ENCODE measurements around the gene RFC3. TPM values are rescaled to one million over a fixed set of nuclear protein-coding genes. Genes with fewer than 3 reads are reported as not detected.
"Not testable (repeated sequence)": the region's sequence is repeated elsewhere in the genome, so short reads cannot be mapped to it uniquely, and the experiment has no call there.

The RFC3 gene
- polyA plus RNA-seq, 3 donors: 3.0 to 7.0 (median 5.2) TPM

GRCh38 chr13:33799950-33800592 lies 17.9 kb upstream of the RFC3 start:
- 34 to 39% (median 35%) methylated on average over 6 of the region's 6 CpGs for WGBS, 3 donors
- H3K27ac ChIP-seq (ENCODE audit: low read depth, low read length): no peak overlapping the region

DNA sequence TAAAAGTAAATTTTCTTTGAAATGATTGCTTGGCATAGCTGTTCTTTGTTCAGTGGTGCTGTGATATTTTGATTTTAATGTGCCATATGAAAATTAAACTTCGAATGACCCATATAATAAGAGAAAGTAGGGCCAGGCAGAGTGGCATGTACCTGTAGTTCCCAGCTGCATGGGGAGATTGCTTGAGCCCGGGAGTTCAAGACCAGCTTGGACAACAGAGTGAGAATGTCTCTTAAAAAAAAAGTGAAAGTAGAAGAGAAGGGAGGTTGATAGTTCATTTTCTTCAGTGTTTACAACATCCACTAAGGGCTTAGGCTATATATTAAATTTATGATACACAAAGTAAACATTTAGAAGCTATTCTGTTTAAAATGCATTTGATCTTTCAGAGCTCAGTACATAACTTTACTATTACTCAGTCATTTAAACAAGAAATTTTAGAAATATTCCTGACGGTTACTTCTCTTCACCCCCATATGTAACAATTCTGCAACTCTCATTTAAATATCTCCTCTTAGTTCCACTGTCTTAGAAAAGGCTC lies 17.2 kb upstream of the RFC3 start:
- 23 to 34% (median 28%) methylated on average over 3 of the region's 3 CpGs for WGBS, 3 donors
- no peak overlapping the region for H3K27ac ChIP-seq (ENCODE audit: low read depth, low read length)

DNA sequence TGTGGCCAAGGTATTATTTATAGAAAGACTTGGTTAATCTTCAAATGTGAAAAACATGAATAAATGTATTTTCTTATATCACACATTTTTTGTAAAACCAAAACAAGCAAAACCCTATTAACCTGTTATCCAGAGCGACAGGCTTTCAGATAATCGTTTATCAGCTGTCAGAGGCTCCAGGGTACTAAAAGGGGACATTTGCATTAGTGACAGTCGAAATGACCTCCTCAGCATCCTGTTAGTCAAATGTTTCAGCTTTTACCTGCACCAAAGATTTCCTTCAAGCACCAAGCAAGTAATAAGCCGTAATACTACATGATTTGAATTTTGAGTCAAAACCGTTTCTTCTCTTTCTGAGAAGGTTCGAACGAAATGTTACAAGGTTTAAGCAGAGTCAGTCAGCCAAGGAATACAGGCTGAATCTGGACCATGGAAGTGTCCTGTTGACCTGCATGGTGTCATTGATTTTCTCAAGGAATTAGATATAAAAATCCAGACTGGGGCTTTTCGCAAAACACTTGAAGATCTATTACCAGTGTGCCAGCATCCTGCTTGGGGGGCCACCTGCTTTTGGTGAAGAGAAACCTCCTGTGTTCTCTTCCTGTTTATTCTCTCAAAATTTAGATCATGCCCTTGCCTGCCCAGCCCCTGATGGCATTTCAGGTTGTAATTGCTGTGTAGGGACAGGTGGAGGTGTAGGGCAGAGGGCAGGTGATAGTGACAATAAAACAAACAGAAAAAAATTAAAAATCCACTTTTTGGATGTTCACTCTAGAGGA lies 11.3 kb upstream of the RFC3 start:
- H3K27ac ChIP-seq (ENCODE audit: low read depth, low read length): no peak overlapping the region
- WGBS, 3 donors: 69 to 78% (median 73%) methylated on average over 8 of the region's 8 CpGs

DNA sequence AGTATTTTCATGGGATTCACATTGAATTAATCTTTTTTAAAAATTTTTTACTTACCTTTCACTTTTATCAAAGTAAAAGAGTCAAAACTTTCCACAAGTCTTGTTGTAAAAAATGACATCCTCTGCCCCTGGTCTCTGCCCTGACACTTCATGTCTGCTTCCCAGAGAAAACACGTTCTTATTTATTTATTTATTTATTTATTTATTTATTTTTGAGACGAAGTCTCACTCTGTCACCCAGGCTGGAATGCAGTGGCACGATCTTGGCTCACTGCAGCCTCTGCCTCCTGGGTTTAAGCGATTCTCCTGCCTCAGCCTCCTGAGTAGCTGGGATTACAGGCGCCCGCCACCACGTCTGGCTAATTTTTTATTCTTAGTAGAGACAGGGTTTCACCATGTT lies 5.1 kb upstream of the RFC3 start:
- WGBS, 3 donors: 84 to 87% (median 85%) methylated on average over 7 of the region's 7 CpGs
- H3K27ac ChIP-seq (ENCODE audit: low read depth, low read length): not testable (repeated sequence)

DNA sequence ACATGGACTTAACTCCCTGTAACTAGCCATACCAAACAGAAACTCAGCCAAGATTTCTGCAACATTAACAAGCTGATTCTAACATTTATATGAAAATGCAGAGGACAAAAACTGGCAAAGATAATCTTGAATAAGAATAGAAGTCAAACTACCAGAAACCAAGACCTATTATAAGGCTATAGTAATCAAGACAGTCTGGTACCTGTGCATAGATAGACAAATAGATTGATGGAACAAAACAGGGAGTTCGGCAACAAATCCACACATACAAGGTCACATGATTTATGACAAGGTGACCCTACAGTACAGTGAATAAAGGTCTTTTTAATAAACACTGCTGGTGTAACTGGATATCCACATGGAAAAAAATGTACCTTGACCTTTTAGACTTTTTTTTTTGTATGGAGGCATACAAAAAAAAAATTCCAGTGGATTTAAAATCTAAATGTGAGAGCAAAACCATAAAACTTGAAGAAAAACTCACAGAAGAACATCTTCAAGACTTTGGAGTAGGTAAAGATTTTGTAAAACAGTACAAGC lies 2.9 kb upstream of the RFC3 start:
- H3K27ac ChIP-seq (ENCODE audit: low read depth, low read length): no peak overlapping the region
- WGBS, 3 donors: 24 to 62% (median 61%) methylated on average over 1 of the region's 1 CpG

- H3K27ac ChIP-seq (ENCODE audit: low read depth, low read length): no peak overlapping the region
- 92 to 97% (median 93%) methylated on average over 2 of the region's 2 CpGs for WGBS, 3 donors
These were observed 1.0 kb upstream of the RFC3 start for GRCh38 chr13:33816912-33817311.

DNA sequence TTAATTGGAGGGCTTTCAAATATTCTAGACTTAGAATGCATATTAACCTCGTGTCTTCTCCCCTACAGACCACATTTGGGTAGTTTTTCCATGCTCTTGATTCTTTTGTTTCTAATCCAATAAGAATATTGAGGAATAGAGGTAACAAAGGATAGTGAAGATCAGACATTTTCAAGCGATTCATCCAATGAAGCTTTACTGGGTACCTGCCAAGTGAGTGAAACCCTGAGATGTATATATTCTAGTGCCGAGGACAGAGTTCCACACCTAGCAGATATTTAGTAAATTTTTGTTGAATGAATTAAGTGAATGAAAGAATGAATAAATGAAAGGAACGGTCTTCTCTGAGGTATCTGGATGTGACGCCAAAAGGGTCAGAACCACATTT lies 442 bp upstream of the RFC3 start:
- WGBS, 3 donors: 24 to 28% (median 27%) methylated on average over 5 of the region's 5 CpGs

DNA sequence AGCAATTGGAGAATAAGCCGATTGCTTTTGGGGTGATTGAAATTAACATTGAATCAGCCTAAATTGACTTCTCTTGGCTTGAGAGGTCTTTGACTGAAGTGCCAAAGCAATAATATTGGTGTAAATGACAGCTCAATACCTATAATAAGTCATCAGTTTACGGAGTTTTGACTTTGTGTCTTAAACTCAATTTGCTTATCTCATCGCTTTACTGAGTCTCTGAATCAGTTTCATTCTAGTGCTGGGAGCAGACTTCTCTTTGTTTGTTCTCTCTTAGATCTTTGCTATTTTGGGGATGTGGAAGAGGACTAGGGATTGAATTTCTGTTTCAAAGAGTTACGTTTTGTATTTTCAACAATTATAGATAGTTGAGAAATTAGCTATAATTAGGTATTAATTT lies 7.1 kb downstream of the RFC3 start:
- no peak overlapping the region for H3K27ac ChIP-seq (ENCODE audit: low read depth, low read length)
- WGBS, 3 donors: 90 to 95% (median 94%) methylated on average over 4 of the region's 4 CpGs

More for the DNA sequence above, 442 bp upstream of the RFC3 start:
- H3K27ac ChIP-seq (ENCODE audit: low read depth, low read length): no peak overlapping the region

DNA sequence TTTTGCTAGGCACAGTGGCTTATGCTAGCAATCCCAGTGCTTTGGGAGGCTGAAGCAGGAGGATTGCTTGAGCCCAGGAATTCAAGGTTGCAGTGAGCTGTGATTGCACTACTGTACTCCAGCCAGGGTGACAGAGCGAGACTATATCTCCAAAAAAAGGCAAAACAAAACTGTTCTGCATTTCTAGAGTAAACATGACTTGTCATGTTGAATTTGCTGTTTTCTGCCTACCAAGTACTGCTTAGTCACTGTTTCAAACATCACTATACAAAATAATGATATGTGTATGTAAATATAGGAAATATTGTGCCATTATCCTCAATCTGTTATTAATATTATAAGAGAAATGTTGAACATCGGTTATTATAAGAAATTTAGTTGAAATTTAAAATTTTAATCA lies 9.2 kb downstream of the RFC3 start:
- H3K27ac ChIP-seq (ENCODE audit: low read depth, low read length): no peak overlapping the region
- WGBS, 3 donors: 95 to 98% (median 97%) methylated on average over 2 of the region's 2 CpGs

DNA sequence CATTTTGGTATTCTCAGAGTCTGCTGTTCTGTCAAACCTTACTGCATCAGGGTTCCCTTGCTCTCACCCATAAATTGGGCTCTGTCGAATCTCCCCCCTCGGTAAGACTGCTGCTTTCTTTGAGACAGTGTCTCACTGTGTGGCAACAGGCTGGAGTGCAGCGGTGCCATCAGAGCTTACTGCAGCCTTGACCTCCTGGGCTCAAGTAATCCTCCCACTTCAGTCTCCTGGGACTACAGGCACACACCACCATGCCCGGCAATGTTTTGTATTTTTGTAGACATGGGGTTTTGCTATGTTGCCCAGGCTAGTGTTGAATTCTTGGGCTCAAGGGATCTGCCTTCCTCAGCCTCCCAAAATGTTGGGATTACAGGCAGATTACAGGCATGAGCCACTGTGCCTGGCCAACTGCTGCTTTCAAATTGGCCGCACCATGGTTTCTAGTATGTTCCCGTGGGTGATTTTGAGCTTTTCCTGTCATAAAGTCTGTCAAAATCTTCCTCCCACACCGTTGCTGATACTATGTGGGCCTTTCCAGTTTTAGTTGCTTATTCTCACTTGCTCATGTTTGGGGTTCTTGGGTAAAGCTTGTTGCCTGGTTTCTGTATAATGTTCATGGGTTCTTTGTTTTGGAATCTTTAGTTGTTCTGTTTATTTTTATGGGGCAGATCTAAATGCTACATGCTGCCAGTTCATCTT lies 10.6 kb downstream of the RFC3 start:
- 82 to 85% (median 85%) methylated on average over 7 of the region's 7 CpGs for whole genome bisulfite sequencing, 3 donors
- H3K27ac ChIP-seq (ENCODE audit: low read depth, low read length): no peak overlapping the region

- 65 to 88% (median 81%) methylated on average over 4 of the region's 4 CpGs for WGBS, 3 donors
- no peak overlapping the region for H3K27ac ChIP-seq (ENCODE audit: low read depth, low read length)
These were observed 14.9 kb downstream of the RFC3 start for GRCh38 chr13:33832872-33833271.

GRCh38 chr13:33838647-33839046 lies 20.7 kb downstream of the RFC3 start:
- no peak overlapping the region for H3K27ac ChIP-seq (ENCODE audit: low read depth, low read length)
- WGBS, 3 donors: 45 to 73% (median 49%) methylated on average over 4 of the region's 4 CpGs

DNA sequence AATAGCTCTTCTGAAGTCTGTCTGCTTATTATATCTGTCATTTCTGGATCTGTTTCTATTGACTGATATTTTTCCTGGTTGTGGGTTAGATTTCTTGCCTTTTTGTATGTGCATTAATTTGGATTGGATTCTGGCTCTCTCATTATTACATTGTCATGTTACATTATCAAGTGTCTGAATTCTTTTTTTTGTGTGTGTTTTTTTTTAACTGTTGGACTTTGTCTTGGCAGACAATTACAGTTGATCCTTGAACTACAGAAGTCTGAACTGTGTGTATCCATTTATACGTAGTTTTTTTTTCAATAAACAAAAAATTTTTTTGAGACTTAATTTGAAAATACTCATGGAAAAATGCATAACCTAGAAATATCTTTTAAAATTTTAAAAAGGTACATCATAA lies 22.5 kb downstream of the RFC3 start:
- 67 to 93% (median 87%) methylated on average over 1 of the region's 1 CpG for WGBS, 3 donors

DNA sequence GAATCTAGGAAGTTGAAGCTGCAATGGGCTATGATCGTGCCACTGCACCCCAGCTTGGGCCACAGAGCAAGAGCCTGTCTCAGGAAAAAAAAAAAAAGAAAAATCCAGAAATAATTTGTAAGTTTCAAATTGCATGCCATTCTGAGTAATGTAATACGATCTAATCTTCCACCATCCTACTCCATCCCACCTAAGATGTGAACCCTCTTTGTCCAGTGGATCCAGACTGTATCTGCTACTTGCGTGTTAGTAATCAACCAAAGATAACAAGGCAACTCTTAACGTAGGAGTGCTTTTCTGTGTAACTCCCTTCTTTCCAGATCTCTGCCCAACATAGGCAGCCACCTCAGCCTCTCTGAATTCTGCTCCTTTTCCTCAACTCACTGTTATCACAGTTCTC lies 24.3 kb downstream of the RFC3 start:
- 78 to 93% (median 86%) methylated on average over 4 of the region's 4 CpGs for WGBS, 3 donors

More for the DNA sequence above, 22.5 kb downstream of the RFC3 start:
- no peak overlapping the region for H3K27ac ChIP-seq (ENCODE audit: low read depth, low read length)

GRCh38 chr13:33842986-33843385 lies 25.0 kb downstream of the RFC3 start:
- no peak overlapping the region for H3K27ac ChIP-seq (ENCODE audit: low read depth, low read length)

More for the DNA sequence above, 24.3 kb downstream of the RFC3 start:
- no peak overlapping the region for H3K27ac ChIP-seq (ENCODE audit: low read depth, low read length)

DNA sequence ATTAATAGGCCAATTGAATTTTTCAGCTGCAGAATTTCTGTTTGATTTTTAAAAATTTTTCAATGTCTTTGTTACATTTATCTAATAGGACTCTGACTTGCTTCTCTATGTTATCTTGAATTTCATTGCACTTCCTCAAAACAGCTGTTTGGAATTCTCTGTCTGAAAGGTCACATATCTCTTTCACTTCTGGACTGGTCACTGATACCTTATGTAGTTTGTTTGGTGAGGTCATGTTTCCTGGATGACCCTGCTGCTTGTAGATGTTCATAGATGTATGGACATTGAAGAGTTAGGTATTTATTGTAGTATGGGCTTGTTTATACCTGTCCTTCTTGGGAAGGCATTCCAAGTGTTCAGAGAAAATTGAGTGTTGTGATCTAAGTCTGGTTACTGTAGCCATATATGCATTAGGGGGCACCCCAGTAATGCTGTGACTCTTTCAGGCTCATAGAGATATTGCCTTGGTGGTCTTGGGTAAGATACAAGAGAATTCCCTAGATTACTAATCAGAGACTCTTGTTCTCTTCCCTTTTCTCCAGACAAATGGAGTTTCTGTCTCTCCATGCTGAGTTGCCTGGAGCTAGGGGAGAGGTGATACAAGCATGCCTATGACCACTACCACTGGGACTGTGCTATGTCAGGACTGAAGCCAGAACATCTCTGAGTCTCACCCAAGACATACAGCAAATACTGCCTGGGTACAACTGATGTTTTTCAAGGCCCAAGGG lies 27.8 kb downstream of the RFC3 start:
- H3K27ac ChIP-seq (ENCODE audit: low read depth, low read length): no peak overlapping the region

GRCh38 chr13:33846303-33847062 lies 28.5 kb downstream of the RFC3 start:
- WGBS, 3 donors: 95 to 97% (median 97%) methylated on average over 10 of the region's 10 CpGs
- H3K27ac ChIP-seq (ENCODE audit: low read depth, low read length): no peak overlapping the region

DNA sequence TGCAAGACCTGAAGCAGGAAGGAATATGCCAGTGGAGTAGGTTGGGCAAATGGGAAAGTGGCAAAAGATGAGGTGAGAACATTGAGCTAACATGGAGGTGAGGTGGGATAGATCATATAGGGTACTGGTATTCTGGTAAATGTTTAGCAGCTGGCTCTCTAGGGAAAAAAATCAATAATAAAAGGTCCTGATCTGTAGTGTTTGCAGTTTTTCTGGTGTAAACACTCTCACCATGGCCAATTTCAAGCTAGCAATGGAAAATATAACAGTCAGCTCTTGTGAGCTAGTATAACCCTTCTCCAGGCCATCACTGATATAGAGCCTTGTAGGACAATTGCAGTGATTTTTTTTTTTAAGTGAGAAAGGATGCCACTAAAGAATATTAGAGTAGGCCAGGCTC lies 31.3 kb downstream of the RFC3 start:
- no peak overlapping the region for H3K27ac ChIP-seq (ENCODE audit: low read depth, low read length)
